Stimulated activated CD8-positive, alpha-beta memory T cell treated with anti-CD3 and anti-CD28 coated beads, Interleukin-15, amount 100 ng/mL, for 4 hours (primary cell): Measurements from ENCODE around the gene WBP1L.
"Not testable (repeated sequence)": the region's sequence is repeated elsewhere in the genome, so short reads cannot be mapped to it uniquely, and the experiment has no call there.

ENCODE experiments used
- DNase-seq, 2 donors: peaks; one replicate each; pipeline ENCODE4 v3.0.0-alpha.2; 2020; ENCODE audit warnings: low read depth in 2 of 2

WBP1L gene

GRCh38 chr10:102743588-102744373 lies at the start of gene WBP1L:
Gene WBP1L, plus strand, starts transcription at chr10:102743948. Its CDS starts 106 bp downstream, at chr10:102744054.
- DNase-seq = peak; percentile 86 to 91

GRCh38 chr10:102695401-102695800 lies 48.3 kb upstream of the WBP1L start:
- not testable (repeated sequence) for DNase-seq

- no peak for DNase-seq
Observed at GRCh38 chr10:102696736-102697135, 47.0 kb upstream of the WBP1L start.

GRCh38 chr10:102698894-102699293 lies 44.9 kb upstream of the WBP1L start:
- DNase-seq = no peak

GRCh38 chr10:102701272-102701671 lies 42.5 kb upstream of the WBP1L start:
- no peak for DNase-seq

GRCh38 chr10:102701796-102702195 lies 42.0 kb upstream of the WBP1L start:
- DNase-seq = no peak

GRCh38 chr10:102702742-102703141 lies 41.0 kb upstream of the WBP1L start:
- DNase-seq = no peak

GRCh38 chr10:102704915-102705314 lies 38.8 kb upstream of the WBP1L start:
- DNase-seq = no peak

GRCh38 chr10:102705531-102705930 lies 38.2 kb upstream of the WBP1L start:
- no peak for DNase-seq

- no peak for DNase-seq
Observed at GRCh38 chr10:102710609-102711008, 33.1 kb upstream of the WBP1L start.

- no peak for DNase-seq
Observed at GRCh38 chr10:102712089-102712488, 31.7 kb upstream of the WBP1L start.

- DNase-seq = no peak
Observed at GRCh38 chr10:102712843-102713538, 30.8 kb upstream of the WBP1L start.

- no peak for DNase-seq
Observed at GRCh38 chr10:102713539-102713813, 30.3 kb upstream of the WBP1L start.

GRCh38 chr10:102713814-102714620 lies 29.7 kb upstream of the WBP1L start, which contains the start of gene ARL3:
Gene ARL3, minus strand, starts transcription at chr10:102714397. Its CDS starts 122 bp downstream, at chr10:102714275.
- peak; percentile 93 to 94 for DNase-seq

GRCh38 chr10:102714621-102715455 lies 28.9 kb upstream of the WBP1L start, which contains the start of gene SFXN2:
Gene SFXN2, plus strand, starts transcription at chr10:102714636. Its CDS starts 12,001 bp downstream, at chr10:102726637.
- peak; percentile 6 to 16 for DNase-seq

- DNase-seq = no peak
Observed at GRCh38 chr10:102715880-102716279, 27.9 kb upstream of the WBP1L start.

- not testable (repeated sequence) for DNase-seq
Observed at GRCh38 chr10:102716900-102717565, 26.7 kb upstream of the WBP1L start.

- DNase-seq = no peak
Observed at GRCh38 chr10:102718220-102718619, 25.5 kb upstream of the WBP1L start.

GRCh38 chr10:102720337-102720736 lies 23.4 kb upstream of the WBP1L start:
- no peak for DNase-seq

GRCh38 chr10:102720775-102721301 lies 22.9 kb upstream of the WBP1L start:
- no peak for DNase-seq

- DNase-seq = no peak
Observed at GRCh38 chr10:102721954-102722353, 21.8 kb upstream of the WBP1L start.
